ENCODE measurements around the gene TMCO6.
"Not testable (repeated sequence)": the region's sequence is repeated elsewhere in the genome, so short reads cannot be mapped to it uniquely, and the experiment has no call there.

- TF ChIP-seq CTCF (conservative IDR thresholded peaks at IDR 0.05; ENCODE audit: low read depth in 2 of 2); REST (IDR thresholded peaks at IDR 0.05; ENCODE audit: unreplicated experiment); POLR2AphosphoS5 (IDR thresholded peaks at IDR 0.05; ENCODE audit: low read depth); EZH2 (IDR thresholded peaks at IDR 0.05; ENCODE audit: low read depth, unreplicated experiment); STAT1 (IDR thresholded peaks at IDR 0.05; ENCODE audit: unreplicated experiment); EZH2phosphoT487 (IDR thresholded peaks at IDR 0.05; ENCODE audit: unreplicated experiment): not testable (repeated sequence)
Measured at GRCh38 chr5:140671035-140671434, 31.8 kb downstream of the TMCO6 start.

Data from GM23338 (cell line).